Measurements from ENCODE around the gene CEP295NL.

DNA sequence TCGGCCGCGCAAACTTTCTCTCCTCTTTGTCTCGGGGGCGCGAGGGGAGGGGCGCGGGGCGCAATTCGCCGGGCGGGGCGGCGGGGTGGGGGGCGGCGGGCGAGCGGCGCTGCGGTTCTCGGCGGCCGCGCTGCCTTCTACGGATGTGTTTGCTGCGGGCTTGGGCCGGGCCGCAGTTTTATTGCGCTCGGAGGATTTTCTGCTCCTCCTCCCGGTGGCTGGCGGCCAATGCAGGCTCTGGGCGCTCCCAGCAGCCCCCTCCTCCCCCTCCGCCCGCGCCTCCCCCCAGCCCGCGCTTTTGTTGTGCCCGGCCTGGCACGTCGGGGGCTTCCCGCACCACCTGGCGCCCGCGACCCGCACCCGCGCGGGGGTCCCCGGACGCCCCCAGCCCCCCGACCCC, 22.2 kb upstream of the CEP295NL start, which contains the start of gene TIMP2:
- TF ChIP-seq, protein P1, sequence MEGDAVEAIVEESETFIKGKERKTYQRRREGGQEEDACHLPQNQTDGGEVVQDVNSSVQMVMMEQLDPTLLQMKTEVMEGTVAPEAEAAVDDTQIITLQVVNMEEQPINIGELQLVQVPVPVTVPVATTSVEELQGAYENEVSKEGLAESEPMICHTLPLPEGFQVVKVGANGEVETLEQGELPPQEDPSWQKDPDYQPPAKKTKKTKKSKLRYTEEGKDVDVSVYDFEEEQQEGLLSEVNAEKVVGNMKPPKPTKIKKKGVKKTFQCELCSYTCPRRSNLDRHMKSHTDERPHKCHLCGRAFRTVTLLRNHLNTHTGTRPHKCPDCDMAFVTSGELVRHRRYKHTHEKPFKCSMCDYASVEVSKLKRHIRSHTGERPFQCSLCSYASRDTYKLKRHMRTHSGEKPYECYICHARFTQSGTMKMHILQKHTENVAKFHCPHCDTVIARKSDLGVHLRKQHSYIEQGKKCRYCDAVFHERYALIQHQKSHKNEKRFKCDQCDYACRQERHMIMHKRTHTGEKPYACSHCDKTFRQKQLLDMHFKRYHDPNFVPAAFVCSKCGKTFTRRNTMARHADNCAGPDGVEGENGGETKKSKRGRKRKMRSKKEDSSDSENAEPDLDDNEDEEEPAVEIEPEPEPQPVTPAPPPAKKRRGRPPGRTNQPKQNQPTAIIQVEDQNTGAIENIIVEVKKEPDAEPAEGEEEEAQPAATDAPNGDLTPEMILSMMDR (IDR thresholded peaks at IDR 0.05; ENCODE audit: low read length), result no peak
- no peak for TF ChIP-seq EZH2 (optimal IDR thresholded peaks at IDR 0.05; ENCODE audit: low read depth, low read length)
- no peak for TF ChIP-seq EZH2phosphoT487 (IDR thresholded peaks at IDR 0.05; ENCODE audit: low read length)

All from MM.1S (cell line).